AG09319 (cell line): ENCODE results near the gene TMEM38A.
"Not testable (repeated sequence)": the region's sequence is repeated elsewhere in the genome, so short reads cannot be mapped to it uniquely, and the experiment has no call there.

ENCODE experiments used
- DNase-seq: peaks from one replicate; pipeline ENCODE4 v3.0.0-alpha.2; 2010; ENCODE audit warnings: low read depth; ENCODE audit errors: extremely low read depth
- CTCF ChIP-seq: IDR thresholded peaks from 2 replicates; pipeline ENCODE4 v1.5.1; 2011; ENCODE audit warnings: low read depth, mild to moderate bottlenecking, inconsistent platforms, low read length, moderate library complexity

The TMEM38A gene

GRCh38 chr19:16668176-16668575 is 7.2 kb downstream of the TMEM38A start:
- no peak for TF ChIP-seq CTCF
- no peak for DNase-seq

GRCh38 chr19:16668702-16669101 is 7.8 kb downstream of the TMEM38A start:
- DNase-seq: not testable (repeated sequence)

GRCh38 chr19:16670291-16670690 is 9.4 kb downstream of the TMEM38A start:
- no peak for DNase-seq
- TF ChIP-seq CTCF: no peak

GRCh38 chr19:16671652-16672274 is 10.8 kb downstream of the TMEM38A start:
- DNase-seq: no peak
- TF ChIP-seq CTCF: no peak

GRCh38 chr19:16673231-16673630 is 12.3 kb downstream of the TMEM38A start:
- no peak for TF ChIP-seq CTCF
- DNase-seq: no peak

- DNase-seq: not testable (repeated sequence)
Observed at GRCh38 chr19:16673839-16674238, 12.9 kb downstream of the TMEM38A start.

GRCh38 chr19:16676101-16676798 is 15.3 kb downstream of the TMEM38A start:
- TF ChIP-seq CTCF: no peak
- no peak for DNase-seq

GRCh38 chr19:16677055-16677454 is 16.1 kb downstream of the TMEM38A start:
- TF ChIP-seq CTCF: no peak
- DNase-seq: no peak
